Measurements from ENCODE around the gene EPHB3.

EPHB3 gene

GRCh38 chr3:184593928-184594303 lies 32.3 kb downstream of the EPHB3 start:
- no peak for TF ChIP-seq CEBPB (IDR thresholded peaks at IDR 0.05)
- TF ChIP-seq ZBTB7A (IDR thresholded peaks at IDR 0.05; ENCODE audit: low read depth), result 0 out of 2 replicates have a peak, but pooled peaks have one; percentile 31
- TF ChIP-seq RAD21 (IDR thresholded peaks at IDR 0.05; ENCODE audit: low read depth), result no peak

GRCh38 chr3:184594371-184595001 lies 32.9 kb downstream of the EPHB3 start:
- TF ChIP-seq ZBTB7A (IDR thresholded peaks at IDR 0.05; ENCODE audit: low read depth) (0 out of 2 replicates have a peak, but pooled peaks have one; percentile 23), RAD21 (IDR thresholded peaks at IDR 0.05; ENCODE audit: low read depth) (no peak)

DNA sequence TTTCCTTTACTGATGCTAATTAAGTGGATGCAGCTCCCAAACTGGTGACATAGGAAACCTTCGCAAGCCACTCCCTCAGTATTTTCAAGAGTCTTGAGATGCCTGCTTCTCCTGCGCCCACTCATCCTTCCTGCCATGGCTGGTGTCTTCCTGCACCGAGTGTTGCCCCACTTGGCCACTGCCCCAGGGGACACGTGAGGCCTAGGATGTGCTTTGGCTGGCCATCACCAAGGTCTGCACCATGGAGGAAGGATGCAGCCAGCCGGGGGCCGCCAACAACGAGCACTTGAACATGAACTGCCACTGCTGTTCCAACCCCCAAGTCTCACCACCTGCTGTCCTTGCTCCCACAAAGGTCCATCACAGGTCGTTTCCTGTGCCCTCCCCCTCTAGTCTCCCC lies 34.1 kb downstream of the EPHB3 start:
- TF ChIP-seq EGR1 (IDR thresholded peaks at IDR 0.05), result no peak
- TF ChIP-seq EP300 (IDR thresholded peaks at IDR 0.05; ENCODE audit: borderline replicate concordance), result no peak
- TF ChIP-seq, protein P1, sequence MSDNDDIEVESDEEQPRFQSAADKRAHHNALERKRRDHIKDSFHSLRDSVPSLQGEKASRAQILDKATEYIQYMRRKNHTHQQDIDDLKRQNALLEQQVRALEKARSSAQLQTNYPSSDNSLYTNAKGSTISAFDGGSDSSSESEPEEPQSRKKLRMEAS (IDR thresholded peaks at IDR 0.05), result no peak
- no peak for TF ChIP-seq FOXM1 (IDR thresholded peaks at IDR 0.05; ENCODE audit: borderline replicate concordance, low read depth)
- TF ChIP-seq YY1 (IDR thresholded peaks at IDR 0.05; ENCODE audit: low read depth), result no peak
- no peak for TF ChIP-seq USF1 (IDR thresholded peaks at IDR 0.05)
- TF ChIP-seq NFIC (IDR thresholded peaks at IDR 0.05), result no peak
- no peak for TF ChIP-seq ZBTB7A (IDR thresholded peaks at IDR 0.05; ENCODE audit: low read depth)
- no peak for TF ChIP-seq RAD21 (IDR thresholded peaks at IDR 0.05; ENCODE audit: low read depth)
- TF ChIP-seq TEAD4 (IDR thresholded peaks at IDR 0.05), result no peak
- no peak for TF ChIP-seq TCF12 (IDR thresholded peaks at IDR 0.05; ENCODE audit: low read depth)
- no peak for TF ChIP-seq TAF1 (IDR thresholded peaks at IDR 0.05; ENCODE audit: low read depth)
- no peak for TF ChIP-seq REST (IDR thresholded peaks at IDR 0.05; ENCODE audit: low read depth)
- TF ChIP-seq CEBPB (IDR thresholded peaks at IDR 0.05), result no peak
- TF ChIP-seq CREB1 (IDR thresholded peaks at IDR 0.05; ENCODE audit: low read depth), result no peak

GRCh38 chr3:184596233-184596632 lies 34.6 kb downstream of the EPHB3 start:
- TF ChIP-seq EGR1 (IDR thresholded peaks at IDR 0.05) (no peak), YY1 (IDR thresholded peaks at IDR 0.05; ENCODE audit: low read depth) (no peak), REST (IDR thresholded peaks at IDR 0.05; ENCODE audit: low read depth) (no peak), CEBPB (IDR thresholded peaks at IDR 0.05) (no peak), TEAD4 (IDR thresholded peaks at IDR 0.05) (no peak), RAD21 (IDR thresholded peaks at IDR 0.05; ENCODE audit: low read depth) (no peak), TAF1 (IDR thresholded peaks at IDR 0.05; ENCODE audit: low read depth) (no peak), TCF12 (IDR thresholded peaks at IDR 0.05; ENCODE audit: low read depth) (no peak), USF1 (IDR thresholded peaks at IDR 0.05) (no peak), EP300 (IDR thresholded peaks at IDR 0.05; ENCODE audit: borderline replicate concordance) (no peak), FOXM1 (IDR thresholded peaks at IDR 0.05; ENCODE audit: borderline replicate concordance, low read depth) (no peak), CREB1 (IDR thresholded peaks at IDR 0.05; ENCODE audit: low read depth) (no peak), ZBTB7A (IDR thresholded peaks at IDR 0.05; ENCODE audit: low read depth) (no peak), NFIC (IDR thresholded peaks at IDR 0.05) (no peak)
- TF ChIP-seq, protein P1 (IDR thresholded peaks at IDR 0.05), result no peak

GRCh38 chr3:184596886-184597575 lies 35.4 kb downstream of the EPHB3 start:
- TF ChIP-seq, protein P1 (IDR thresholded peaks at IDR 0.05), result no peak
- TF ChIP-seq EP300 (IDR thresholded peaks at IDR 0.05; ENCODE audit: borderline replicate concordance), result no peak
- TF ChIP-seq TAF1 (IDR thresholded peaks at IDR 0.05; ENCODE audit: low read depth), result no peak
- no peak for TF ChIP-seq YY1 (IDR thresholded peaks at IDR 0.05; ENCODE audit: low read depth)
- no peak for TF ChIP-seq USF1 (IDR thresholded peaks at IDR 0.05)
- TF ChIP-seq NFIC (IDR thresholded peaks at IDR 0.05), result no peak
- TF ChIP-seq REST (IDR thresholded peaks at IDR 0.05; ENCODE audit: low read depth), result no peak
